GM18505 (cell line): Measurements from ENCODE around the gene APOLD1.
A peak's percentile ranks its signal among the peaks of the same experiment; 100 is the strongest.
"Not testable (repeated sequence)": the region's sequence is repeated elsewhere in the genome, so short reads cannot be mapped to it uniquely, and the experiment has no call there.

ENCODE experiments used
- ATAC-seq: cut with Tn5 transposase; IDR thresholded peaks from one replicate; pipeline ENCODE4 v1.9.1; 2021; ENCODE audit not compliant: unreplicated experiment
- POLR2A ChIP-seq: IDR thresholded peaks from 4 replicates; pipeline ENCODE4 v1.6.1; 2011; ENCODE audit warnings: borderline replicate concordance; ENCODE audit not compliant: insufficient read depth, insufficient read length; ENCODE audit errors: extremely low read depth

Gene APOLD1

GRCh38 chr12:12821975-12822374, 36.5 kb downstream of the APOLD1 start:
- ATAC-seq, result peak; percentile 72
- TF ChIP-seq POLR2A, result no peak

GRCh38 chr12:12822886-12823285, 37.4 kb downstream of the APOLD1 start:
- ATAC-seq, result no peak
- no peak for TF ChIP-seq POLR2A

DNA sequence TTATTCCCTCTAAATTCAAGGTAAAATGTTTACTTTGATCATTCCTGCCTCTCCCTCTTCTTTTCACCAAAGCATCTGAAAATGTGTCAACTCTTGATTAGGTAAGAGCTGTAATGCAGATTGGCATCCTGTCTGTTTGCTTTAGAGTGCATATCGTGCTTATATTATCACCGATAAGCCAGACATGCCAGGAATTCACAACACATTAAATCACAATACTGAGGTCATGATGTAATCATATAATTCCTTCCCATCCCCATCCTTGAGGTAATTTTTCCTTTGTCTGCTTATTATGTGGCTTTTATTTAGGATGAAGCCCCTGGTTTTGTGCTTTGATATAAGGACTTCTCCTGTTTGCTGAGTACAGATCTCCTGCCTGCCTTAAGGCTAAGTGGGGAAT, 37.8 kb downstream of the APOLD1 start:
- no peak for TF ChIP-seq POLR2A
- no peak for ATAC-seq

- no peak for TF ChIP-seq POLR2A
- ATAC-seq, result no peak
Observed at GRCh38 chr12:12823811-12824210, 38.4 kb downstream of the APOLD1 start.

- no peak for ATAC-seq
- TF ChIP-seq POLR2A, result no peak
Observed at GRCh38 chr12:12835378-12836146, 50.1 kb downstream of the APOLD1 start.

DNA sequence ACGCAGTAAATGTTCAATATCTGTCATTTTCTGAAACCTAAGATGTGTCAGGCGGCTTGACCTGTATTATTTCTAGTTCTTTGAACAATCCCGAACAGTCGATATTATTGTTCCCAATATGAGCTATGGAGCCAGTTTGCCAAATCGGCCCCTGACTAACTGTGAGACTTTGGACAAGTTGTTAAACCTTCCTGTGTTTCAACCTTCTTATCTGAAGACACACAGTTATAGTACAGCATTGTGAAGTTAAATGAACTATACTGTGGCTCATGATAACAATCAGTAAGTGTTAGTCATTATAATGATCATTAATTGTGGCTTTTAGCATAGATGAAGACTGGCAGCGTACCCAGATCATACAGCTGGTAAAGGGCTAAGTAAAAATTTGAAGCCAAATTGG, 51.1 kb downstream of the APOLD1 start:
- ATAC-seq, result no peak
- TF ChIP-seq POLR2A, result no peak

GRCh38 chr12:12837025-12837812, 51.8 kb downstream of the APOLD1 start:
- TF ChIP-seq POLR2A, result no peak
- no peak for ATAC-seq

- no peak for TF ChIP-seq POLR2A
- no peak for ATAC-seq
Observed at GRCh38 chr12:12837813-12838153, 52.3 kb downstream of the APOLD1 start.

GRCh38 chr12:12839003-12839395, 53.5 kb downstream of the APOLD1 start:
- TF ChIP-seq POLR2A, result no peak
- ATAC-seq, result no peak

- ATAC-seq, result not testable (repeated sequence)
Observed at GRCh38 chr12:12839439-12839838, 54.0 kb downstream of the APOLD1 start.

DNA sequence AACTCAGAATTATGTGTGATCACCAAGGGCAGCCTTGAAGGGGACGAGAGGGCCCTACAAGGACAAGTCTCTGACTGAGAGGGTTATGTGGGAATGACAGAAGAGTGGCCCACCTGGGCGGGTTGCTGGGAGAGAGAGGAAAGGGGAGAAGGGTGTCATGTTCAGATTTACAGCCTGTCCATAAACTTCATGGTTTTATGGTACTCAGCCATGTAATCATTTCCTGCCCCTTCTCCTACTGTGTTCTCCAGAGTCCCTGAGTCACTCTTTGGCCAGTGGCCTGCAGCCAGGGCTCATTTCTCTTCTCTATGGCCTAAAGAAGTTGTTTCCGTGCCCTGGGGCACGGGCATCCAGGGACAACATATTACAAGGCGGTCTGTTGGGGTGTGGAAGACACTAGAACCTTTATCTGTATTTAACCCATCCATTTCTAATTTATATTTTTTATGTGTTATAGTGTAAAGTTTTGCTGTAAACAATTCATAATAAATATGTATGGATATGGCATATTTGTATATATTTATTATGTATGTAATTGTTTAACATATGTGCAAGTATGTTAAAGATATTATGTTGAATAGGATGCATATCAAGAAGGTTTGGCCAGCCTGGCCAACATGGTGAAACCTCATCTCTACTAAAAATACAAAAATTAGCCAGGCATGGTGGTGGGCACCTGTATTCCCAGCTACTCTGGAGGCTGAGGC, 54.6 kb downstream of the APOLD1 start:
- no peak for TF ChIP-seq POLR2A
- ATAC-seq, result no peak

GRCh38 chr12:12840580-12840899, 55.1 kb downstream of the APOLD1 start:
- ATAC-seq, result no peak
- TF ChIP-seq POLR2A, result no peak
